G401 (cell line): ENCODE data around the gene ARHGEF3. TPM values are rescaled to one million over a fixed set of nuclear protein-coding genes. Genes with fewer than 3 reads are reported as not detected.
A peak's percentile ranks its signal among the peaks of the same experiment; 100 is the strongest.

Experiments used
- DNase-seq: peaks from one replicate; pipeline ENCODE4 v3.0.0-alpha.2; 2015; ENCODE audit warnings: low spot score
- in situ Hi-C: cut with HindIII; loops from 2 replicates; pipeline ENCODE4 v1.10.0; 2016; ENCODE audit warnings: low sequenced_read_pairs, mixed read lengths
- total RNA-seq: library from RNA; depleted of rRNA; stranded (reverse); fragments of >200 nt; shearing (Covaris generic); gene quantifications from 2 replicates; pipeline ENCODE4 v1.2.3, GENCODE V29; 2014

Gene ARHGEF3
- total RNA-seq, 1 experiment from 2014 or later: 13.8 TPM

- in situ Hi-C loops: no loop called here
- DNase-seq: no peak
Observed at GRCh38 chr3:56823984-56824703, 22.4 kb upstream of the ARHGEF3 start.

GRCh38 chr3:56823421-56823926, 21.7 kb upstream of the ARHGEF3 start:
- in situ Hi-C loops: no loop called here
- no peak for DNase-seq

GRCh38 chr3:56822501-56822900, 20.8 kb upstream of the ARHGEF3 start:
- DNase-seq: no peak
- in situ Hi-C loops: no loop called here

- DNase-seq: no peak
- in situ Hi-C loops: no loop called here
Observed at GRCh38 chr3:56819016-56819809, 17.5 kb upstream of the ARHGEF3 start.

- in situ Hi-C loops: no loop called here
- no peak for DNase-seq
Observed at GRCh38 chr3:56818156-56818985, 16.6 kb upstream of the ARHGEF3 start.

GRCh38 chr3:56817646-56818045, 15.9 kb upstream of the ARHGEF3 start:
- in situ Hi-C loops: no loop called here
- DNase-seq: no peak

GRCh38 chr3:56816061-56816460, 14.3 kb upstream of the ARHGEF3 start:
- in situ Hi-C loops: no loop called here

GRCh38 chr3:56815589-56815988, 13.8 kb upstream of the ARHGEF3 start:
- no peak for DNase-seq
- in situ Hi-C loops: no loop called here

More at GRCh38 chr3:56816061-56816460, 14.3 kb upstream of the ARHGEF3 start:
- no peak for DNase-seq

- in situ Hi-C loops: no loop called here
- DNase-seq: no peak
Observed at GRCh38 chr3:56813653-56813960, 11.9 kb upstream of the ARHGEF3 start.

GRCh38 chr3:56812754-56813652, 11.3 kb upstream of the ARHGEF3 start:
- in situ Hi-C loops: no loop called here

GRCh38 chr3:56811546-56812202, 9.9 kb upstream of the ARHGEF3 start:
- in situ Hi-C loops: no loop called here
- DNase-seq: no peak

More at GRCh38 chr3:56812754-56813652, 11.3 kb upstream of the ARHGEF3 start:
- no peak for DNase-seq

- DNase-seq: no peak
- in situ Hi-C loops: no loop called here
Observed at GRCh38 chr3:56810577-56811545, 9.1 kb upstream of the ARHGEF3 start.

GRCh38 chr3:56806407-56806806, 4.7 kb upstream of the ARHGEF3 start:
- peak; percentile 13 for DNase-seq
- in situ Hi-C loops: no loop called here

GRCh38 chr3:56802790-56803189, 1.0 kb upstream of the ARHGEF3 start:
- in situ Hi-C loops: no loop called here
- no peak for DNase-seq

- no peak for DNase-seq
- in situ Hi-C loops: no loop called here
Observed at GRCh38 chr3:56802378-56802745, 613 bp upstream of the ARHGEF3 start.

- in situ Hi-C loops: no loop called here
- DNase-seq: peak; percentile 78
Observed at GRCh38 chr3:56800832-56801661, 702 bp downstream of the ARHGEF3 start.
